HPDE6-E6E7 (cell line): Measurements from ENCODE around the gene LRMDA.
A peak's percentile ranks its signal among the peaks of the same experiment; 100 is the strongest.

Experiments
- DNase-seq: peaks from one replicate; pipeline ENCODE4 v3.0.0; 2011; ENCODE audit warnings: missing footprints; ENCODE audit errors: extremely low spot score

LRMDA gene

GRCh38 chr10:75444781-75445386, 13.5 kb downstream of the LRMDA start:
- no peak for DNase-seq

GRCh38 chr10:75446508-75446907, 15.1 kb downstream of the LRMDA start:
- no peak for DNase-seq

GRCh38 chr10:75448166-75448565, 16.7 kb downstream of the LRMDA start:
- no peak for DNase-seq

- no peak for DNase-seq
Observed at GRCh38 chr10:75449382-75450074, 18.1 kb downstream of the LRMDA start.

GRCh38 chr10:75450075-75450445, 18.6 kb downstream of the LRMDA start:
- DNase-seq, result no peak

- no peak for DNase-seq
Observed at GRCh38 chr10:75450644-75451640, 19.5 kb downstream of the LRMDA start.

- no peak for DNase-seq
Observed at GRCh38 chr10:75451831-75452230, 20.4 kb downstream of the LRMDA start.

GRCh38 chr10:75452997-75453396, 21.6 kb downstream of the LRMDA start:
- no peak for DNase-seq

- no peak for DNase-seq
Observed at GRCh38 chr10:75456122-75456521, 24.7 kb downstream of the LRMDA start.

GRCh38 chr10:75460059-75460458, 28.6 kb downstream of the LRMDA start:
- no peak for DNase-seq

- DNase-seq, result no peak
Observed at GRCh38 chr10:75461672-75462649, 30.5 kb downstream of the LRMDA start.

- no peak for DNase-seq
Observed at GRCh38 chr10:75462865-75463264, 31.4 kb downstream of the LRMDA start.

GRCh38 chr10:75464478-75465449, 33.3 kb downstream of the LRMDA start:
- no peak for DNase-seq

GRCh38 chr10:75465450-75465827, 34.0 kb downstream of the LRMDA start:
- no peak for DNase-seq

- DNase-seq, result no peak
Observed at GRCh38 chr10:75466001-75466400, 34.6 kb downstream of the LRMDA start.

- DNase-seq, result no peak
Observed at GRCh38 chr10:75466886-75467285, 35.5 kb downstream of the LRMDA start.

- no peak for DNase-seq
Observed at GRCh38 chr10:75468612-75469005, 37.2 kb downstream of the LRMDA start.

GRCh38 chr10:75469006-75469616, 37.7 kb downstream of the LRMDA start:
- DNase-seq, result peak; percentile 76

GRCh38 chr10:75470901-75471300, 39.5 kb downstream of the LRMDA start:
- no peak for DNase-seq

GRCh38 chr10:75472685-75473084, 41.3 kb downstream of the LRMDA start:
- no peak for DNase-seq
